ENCODE results near the gene ADCY1.
"Not testable (repeated sequence)": the region's sequence is repeated elsewhere in the genome, so short reads cannot be mapped to it uniquely, and the experiment has no call there.

The ADCY1 gene

GRCh38 chr7:45718464-45719330 lies 144.5 kb downstream of the ADCY1 start:
- DNase-seq: peak in 1 of 10 donors; percentile 45
- intact Hi-C loops (cut with DNase I): no loop called here

GRCh38 chr7:45720989-45721388 lies 146.8 kb downstream of the ADCY1 start:
- DNase-seq: peak in 1 of 10 donors; percentile 77
- intact Hi-C loops (cut with DNase I): no loop called here

GRCh38 chr7:45721686-45722598 lies 147.8 kb downstream of the ADCY1 start:
- intact Hi-C loops (cut with DNase I): no loop called here

GRCh38 chr7:45725231-45725630 lies 151.1 kb downstream of the ADCY1 start:
- intact Hi-C loops (cut with DNase I); DNase-seq: not testable (repeated sequence)

More at GRCh38 chr7:45721686-45722598, 147.8 kb downstream of the ADCY1 start:
- DNase-seq: peak in 2 of 10 donors; percentile 60 to 76

GRCh38 chr7:45726883-45727282 lies 152.7 kb downstream of the ADCY1 start:
- DNase-seq: peak in 2 of 10 donors; percentile 82 to 83
- intact Hi-C loops (cut with DNase I): no loop called here

- DNase-seq; intact Hi-C loops (cut with DNase I): not testable (repeated sequence)
Measured at GRCh38 chr7:45731692-45732443, 157.7 kb downstream of the ADCY1 start.

GRCh38 chr7:45738920-45739319 lies 164.8 kb downstream of the ADCY1 start:
- intact Hi-C loops (cut with DNase I): not testable (repeated sequence)
- DNase-seq: peak in 1 of 10 donors; percentile 23

- DNase-seq; intact Hi-C loops (cut with DNase I): not testable (repeated sequence)
Measured at GRCh38 chr7:45740573-45740972, 166.4 kb downstream of the ADCY1 start.

- DNase-seq: not testable (repeated sequence)
Measured at GRCh38 chr7:45748976-45749375, 174.8 kb downstream of the ADCY1 start.

GRCh38 chr7:45751352-45751751 lies 177.2 kb downstream of the ADCY1 start:
- intact Hi-C loops (cut with DNase I); DNase-seq: not testable (repeated sequence)

More at GRCh38 chr7:45748976-45749375, 174.8 kb downstream of the ADCY1 start:
- intact Hi-C loops (cut with DNase I): not testable (repeated sequence)

GRCh38 chr7:45756333-45756732 lies 182.2 kb downstream of the ADCY1 start:
- DNase-seq: not testable (repeated sequence)

GRCh38 chr7:45756757-45757156 lies 182.6 kb downstream of the ADCY1 start:
- intact Hi-C loops (cut with DNase I); DNase-seq: not testable (repeated sequence)

More at GRCh38 chr7:45756333-45756732, 182.2 kb downstream of the ADCY1 start:
- intact Hi-C loops (cut with DNase I): not testable (repeated sequence)

- DNase-seq; intact Hi-C loops (cut with DNase I): not testable (repeated sequence)
Measured at GRCh38 chr7:45759464-45759863, 185.3 kb downstream of the ADCY1 start.

GRCh38 chr7:45761545-45762205 lies 187.5 kb downstream of the ADCY1 start:
- DNase-seq; intact Hi-C loops (cut with DNase I): not testable (repeated sequence)

- DNase-seq; intact Hi-C loops (cut with DNase I): not testable (repeated sequence)
Measured at GRCh38 chr7:45762225-45762994, 188.2 kb downstream of the ADCY1 start.

GRCh38 chr7:45768516-45769394 lies 194.6 kb downstream of the ADCY1 start:
- peak; percentile 95 to 100 (median 98) for DNase-seq
- intact Hi-C loops (cut with DNase I): not testable (repeated sequence)

GRCh38 chr7:45769626-45770025 lies 195.5 kb downstream of the ADCY1 start:
- intact Hi-C loops (cut with DNase I): not testable (repeated sequence)
- peak in 3 of 10 donors; percentile 69 to 75 (median 72) for DNase-seq

Data from posterior cingulate gyrus (tissue), 11 donors.